ENCODE results near the gene LAMC3.

LAMC3 gene

DNA sequence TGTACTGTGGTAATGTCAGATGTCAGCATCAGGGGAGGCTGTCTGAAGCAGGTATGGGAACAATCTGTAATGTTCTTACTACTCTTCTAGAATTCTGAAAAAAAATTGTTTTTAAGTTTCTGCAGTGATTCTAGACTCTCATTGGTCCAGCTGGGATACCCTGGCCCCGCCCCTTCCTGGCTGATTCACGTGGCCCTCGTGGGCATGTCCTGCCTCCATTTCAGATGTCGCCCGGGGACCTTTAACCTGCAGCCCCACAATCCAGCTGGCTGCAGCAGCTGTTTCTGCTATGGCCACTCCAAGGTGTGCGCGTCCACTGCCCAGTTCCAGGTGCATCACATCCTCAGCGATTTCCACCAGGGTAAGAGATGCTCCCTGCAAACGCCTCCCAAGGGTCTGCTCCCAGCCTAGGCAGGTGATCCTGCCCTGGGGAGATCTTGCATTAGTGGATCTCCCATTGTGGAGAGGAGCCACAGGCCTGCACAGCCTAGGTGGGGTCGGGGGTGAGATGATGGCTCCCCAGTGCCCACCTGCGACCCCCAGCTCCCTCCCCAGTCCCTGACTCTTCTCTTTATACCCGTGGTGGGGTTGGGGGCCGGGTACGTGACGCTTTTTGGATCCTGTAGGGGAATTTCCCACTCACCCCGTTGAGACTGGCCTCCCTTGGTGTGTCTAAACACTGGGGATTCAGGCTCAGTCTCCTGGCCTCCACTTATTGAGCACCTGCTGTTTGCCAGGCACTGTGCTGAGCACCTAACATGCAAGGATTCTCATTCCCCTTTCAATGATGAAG lies 36.5 kb downstream of the LAMC3 start:
- DNase-seq (ENCODE audit: low read depth) = no peak

DNA sequence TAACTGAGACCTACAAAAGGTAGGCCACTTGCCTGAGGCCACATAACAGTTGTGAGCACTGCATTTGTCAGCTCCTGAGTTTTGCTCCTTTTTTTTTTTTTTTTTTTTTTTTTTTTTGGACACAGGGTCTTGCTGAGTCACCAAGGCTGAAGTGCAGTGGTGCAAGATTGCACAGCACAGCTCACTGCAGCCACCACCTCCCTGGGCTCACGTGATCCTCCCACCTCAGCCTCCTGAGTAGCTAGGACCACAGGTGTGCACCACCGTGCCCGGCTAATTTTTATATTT lies 37.1 kb downstream of the LAMC3 start:
- no peak for DNase-seq (ENCODE audit: low read depth)

DNA sequence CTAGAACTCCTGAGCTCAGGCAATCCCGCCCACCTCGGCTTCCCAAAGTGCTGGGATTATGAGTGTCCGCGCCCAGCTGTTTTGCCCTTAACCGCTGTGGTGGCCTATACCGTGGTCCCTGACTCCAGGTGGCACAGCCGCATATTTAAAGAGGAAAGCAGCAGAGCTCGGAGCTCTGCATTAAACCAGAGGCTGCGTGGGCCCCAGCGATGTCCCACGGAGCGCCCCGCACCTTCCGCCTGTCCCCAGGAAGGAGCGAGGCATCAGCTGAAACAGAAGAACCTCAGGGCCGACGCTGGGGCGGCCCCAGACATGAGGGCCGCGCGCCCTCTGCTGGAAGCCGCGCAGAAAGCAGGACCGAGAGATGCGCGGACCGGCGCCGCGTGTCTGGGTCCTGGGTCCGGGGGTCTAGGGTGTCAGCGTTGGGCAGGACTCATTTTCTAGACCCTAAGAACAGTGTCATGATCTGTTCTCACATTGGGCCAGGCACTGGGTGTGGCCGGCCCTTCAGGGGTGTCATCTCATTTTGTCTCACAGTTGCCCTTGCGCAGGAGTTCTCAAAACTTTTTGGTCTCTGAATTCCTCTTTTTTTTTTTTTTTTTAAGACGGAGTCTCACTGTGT lies 37.7 kb downstream of the LAMC3 start:
- no peak for DNase-seq (ENCODE audit: low read depth)

DNA sequence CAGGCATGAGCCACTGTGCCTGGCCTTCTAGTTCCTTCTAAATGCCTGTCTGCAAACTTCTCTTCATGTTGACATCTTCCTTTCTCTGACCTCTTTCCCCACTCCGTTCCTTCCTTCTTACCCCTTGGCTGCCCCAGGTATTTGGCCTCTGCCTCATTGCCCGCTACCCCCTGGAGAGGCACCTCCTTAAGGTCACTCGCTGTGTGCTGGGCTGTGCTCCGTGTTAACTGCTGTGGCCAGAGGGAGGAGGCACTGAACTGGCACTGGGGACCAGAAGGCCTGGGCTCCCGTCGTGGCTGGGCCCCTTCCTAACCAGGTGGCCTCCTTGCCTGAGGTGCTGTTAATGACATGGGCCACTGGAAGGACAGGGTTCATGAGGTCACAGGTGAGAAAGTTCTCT lies 39.4 kb downstream of the LAMC3 start:
- DNase-seq (ENCODE audit: low read depth) = no peak

DNA sequence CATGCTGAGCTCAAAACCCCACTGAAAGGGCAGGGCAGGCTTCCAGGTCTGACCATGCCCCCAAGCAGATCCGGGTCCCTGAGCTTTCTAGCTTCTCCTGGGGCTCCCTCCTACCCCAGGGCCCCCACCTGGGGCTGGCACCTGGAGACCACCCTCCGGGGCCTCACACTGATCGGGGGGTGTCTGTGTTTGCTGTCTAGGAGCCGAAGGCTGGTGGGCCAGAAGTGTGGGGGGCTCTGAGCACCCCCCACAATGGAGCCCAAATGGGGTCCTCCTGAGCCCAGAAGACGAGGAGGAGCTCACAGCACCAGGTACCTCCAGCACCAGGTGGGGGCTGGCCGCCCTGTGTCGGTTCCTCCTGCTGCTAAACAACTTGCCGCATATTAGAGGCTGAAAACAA lies 39.8 kb downstream of the LAMC3 start:
- DNase-seq (ENCODE audit: low read depth) = no peak

DNA sequence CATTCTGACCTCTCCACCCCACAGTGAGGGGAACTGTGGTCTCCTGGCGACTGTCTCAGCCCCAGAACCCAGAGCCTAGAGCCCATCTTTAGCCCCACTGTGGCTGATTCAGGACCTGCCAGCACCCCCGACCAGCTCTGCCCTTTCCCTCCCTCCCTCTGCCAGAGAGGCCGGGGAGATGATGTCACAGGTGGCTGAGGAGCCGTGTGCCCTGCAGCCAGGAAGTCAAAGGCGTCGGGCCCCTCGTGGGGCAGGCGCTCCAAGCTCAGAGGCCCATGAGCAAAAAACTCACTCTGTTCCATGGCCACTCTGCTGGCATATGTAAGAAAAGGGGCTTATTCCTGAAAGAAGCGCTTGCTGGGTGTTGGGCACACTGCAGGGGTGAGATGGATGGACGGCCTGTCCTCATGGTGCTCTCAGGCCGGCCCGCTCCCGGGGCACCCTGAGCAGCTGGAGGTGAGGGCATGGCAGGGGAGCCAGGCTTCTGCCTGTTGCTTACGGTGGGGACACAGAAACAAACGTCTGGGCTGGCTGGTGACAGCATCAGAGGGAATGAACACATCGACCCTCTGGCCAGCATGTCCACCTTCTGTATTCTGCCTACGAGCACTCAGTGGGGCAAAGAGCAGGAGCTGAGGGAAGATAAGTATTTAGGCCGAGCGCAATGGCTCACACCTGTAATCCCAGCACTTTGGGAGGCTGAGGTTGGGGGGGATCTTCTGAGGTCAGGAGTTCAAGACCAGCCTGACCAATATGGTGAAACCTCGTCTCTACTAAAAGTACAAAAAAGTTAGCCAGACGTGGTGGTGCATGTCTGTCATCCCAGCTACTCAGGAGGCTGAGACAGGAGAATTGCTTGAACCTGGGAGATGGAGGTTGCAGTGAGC lies 41.1 kb downstream of the LAMC3 start:
- DNase-seq (ENCODE audit: low read depth) = no peak

DNA sequence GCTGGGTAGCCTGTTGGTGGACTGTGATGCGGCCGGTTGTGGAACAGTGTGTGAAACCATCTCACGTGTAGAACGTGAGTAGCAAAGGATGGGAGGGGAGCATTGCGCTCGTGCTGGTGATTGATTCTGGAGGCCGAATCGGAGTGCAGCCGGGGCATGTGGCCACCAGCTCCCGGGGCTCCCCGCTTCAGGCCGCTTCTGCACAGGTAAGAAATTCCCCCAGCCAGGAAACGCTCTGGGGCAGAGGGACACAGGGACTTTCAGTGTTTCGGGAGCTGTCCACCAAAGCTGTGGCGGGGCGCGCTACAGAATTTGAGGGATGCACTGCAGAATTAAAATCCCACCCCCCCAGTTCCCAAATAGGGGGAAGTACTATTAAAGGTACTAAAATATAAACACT lies 41.9 kb downstream of the LAMC3 start:
- DNase-seq (ENCODE audit: low read depth) = no peak

DNA sequence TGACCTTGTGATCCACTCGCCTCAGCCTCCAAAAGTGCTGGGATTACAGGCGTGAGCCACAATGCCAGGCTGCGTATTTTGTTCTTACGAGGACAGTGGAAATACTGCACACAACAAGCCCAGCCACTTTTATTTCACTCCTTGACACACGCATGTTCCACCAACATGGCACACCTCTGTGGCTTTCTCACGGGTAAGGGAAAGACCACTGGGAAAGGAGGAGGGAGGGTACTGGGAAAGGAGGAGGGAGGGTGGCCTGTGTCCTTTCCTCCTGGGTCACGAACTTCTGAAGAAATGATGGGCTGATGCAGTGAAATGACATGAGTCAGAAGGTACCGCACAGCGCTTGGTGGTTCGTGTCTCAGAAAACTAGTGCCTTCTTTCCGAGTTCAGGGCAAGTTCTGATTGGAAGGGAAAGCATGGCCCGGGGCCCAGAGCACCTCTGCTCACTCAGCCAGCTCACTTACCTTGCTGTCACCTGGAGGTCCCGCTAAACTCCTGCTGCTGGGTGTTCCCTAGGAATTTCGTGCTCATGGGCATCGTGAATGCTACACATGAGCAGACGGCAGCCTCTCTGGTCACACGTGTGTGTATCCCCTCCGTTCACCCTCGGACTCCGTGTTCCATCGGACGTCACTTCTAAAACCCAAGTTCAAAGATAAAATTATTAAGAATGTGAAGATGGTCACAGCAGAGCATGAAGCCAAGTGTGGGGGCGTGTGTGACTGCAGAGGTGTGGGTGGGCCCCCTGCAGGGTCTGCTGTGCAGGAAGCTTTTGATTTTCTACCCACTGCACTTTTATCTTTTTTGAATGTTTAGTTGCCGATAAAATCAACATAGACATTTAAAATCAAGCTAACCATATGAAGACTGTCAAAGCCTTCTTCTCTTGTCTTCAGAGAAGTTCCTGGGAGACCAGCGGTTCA lies 42.9 kb downstream of the LAMC3 start:
- no peak for DNase-seq (ENCODE audit: low read depth)

DNA sequence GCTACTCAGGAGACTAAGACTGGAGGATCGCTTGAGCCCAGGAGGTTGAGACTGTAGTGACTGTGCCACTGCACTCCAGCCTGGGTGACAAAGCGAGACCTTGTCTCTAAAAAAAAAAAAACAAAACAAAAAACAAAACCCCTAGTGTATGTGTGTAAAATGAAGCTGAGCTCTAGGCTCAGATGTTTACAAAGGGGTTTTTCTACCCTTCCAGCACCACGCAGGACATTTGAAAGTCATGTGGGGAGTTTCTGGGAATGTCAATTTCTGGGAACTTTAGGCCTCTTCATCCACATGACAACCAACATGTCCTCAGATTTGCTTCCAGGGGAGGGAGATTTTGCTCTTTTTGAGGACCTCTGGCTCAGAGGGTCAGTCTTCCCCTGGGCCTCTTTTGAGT lies 44.9 kb downstream of the LAMC3 start:
- no peak for DNase-seq (ENCODE audit: low read depth)

DNA sequence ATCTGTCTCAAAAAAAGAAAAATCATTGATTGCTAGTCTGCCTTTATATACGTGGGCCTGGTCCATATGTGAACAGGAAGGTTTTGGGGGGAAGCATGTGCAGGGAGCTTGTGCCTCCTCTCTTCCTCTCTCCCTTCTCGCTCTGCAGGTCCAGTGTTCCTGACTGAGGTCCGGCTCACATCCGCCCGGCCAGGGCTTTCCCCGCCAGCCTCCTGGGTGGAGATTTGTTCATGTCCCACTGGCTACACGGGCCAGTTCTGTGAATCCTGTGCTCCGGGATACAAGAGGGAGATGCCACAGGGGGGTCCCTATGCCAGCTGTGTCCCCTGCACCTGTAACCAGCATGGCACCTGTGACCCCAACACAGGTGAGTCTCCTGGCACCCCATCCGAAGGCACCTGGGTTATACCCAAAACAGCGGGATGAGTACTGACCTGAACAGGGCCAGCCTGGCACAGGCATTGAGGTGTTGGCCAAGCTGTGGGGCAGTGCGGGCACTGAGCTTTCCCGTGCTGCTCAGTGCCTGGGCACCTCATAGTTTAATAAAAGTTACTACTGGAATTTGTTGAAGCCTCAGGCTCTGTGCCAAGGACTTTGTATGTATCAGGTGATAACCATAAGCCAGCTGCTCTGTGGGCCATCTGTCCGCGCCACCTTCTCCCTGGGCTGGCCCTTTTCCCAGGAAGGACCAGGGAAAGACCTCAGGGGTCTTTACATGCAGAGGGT lies 48.0 kb downstream of the LAMC3 start:
- no peak for DNase-seq (ENCODE audit: low read depth)

DNA sequence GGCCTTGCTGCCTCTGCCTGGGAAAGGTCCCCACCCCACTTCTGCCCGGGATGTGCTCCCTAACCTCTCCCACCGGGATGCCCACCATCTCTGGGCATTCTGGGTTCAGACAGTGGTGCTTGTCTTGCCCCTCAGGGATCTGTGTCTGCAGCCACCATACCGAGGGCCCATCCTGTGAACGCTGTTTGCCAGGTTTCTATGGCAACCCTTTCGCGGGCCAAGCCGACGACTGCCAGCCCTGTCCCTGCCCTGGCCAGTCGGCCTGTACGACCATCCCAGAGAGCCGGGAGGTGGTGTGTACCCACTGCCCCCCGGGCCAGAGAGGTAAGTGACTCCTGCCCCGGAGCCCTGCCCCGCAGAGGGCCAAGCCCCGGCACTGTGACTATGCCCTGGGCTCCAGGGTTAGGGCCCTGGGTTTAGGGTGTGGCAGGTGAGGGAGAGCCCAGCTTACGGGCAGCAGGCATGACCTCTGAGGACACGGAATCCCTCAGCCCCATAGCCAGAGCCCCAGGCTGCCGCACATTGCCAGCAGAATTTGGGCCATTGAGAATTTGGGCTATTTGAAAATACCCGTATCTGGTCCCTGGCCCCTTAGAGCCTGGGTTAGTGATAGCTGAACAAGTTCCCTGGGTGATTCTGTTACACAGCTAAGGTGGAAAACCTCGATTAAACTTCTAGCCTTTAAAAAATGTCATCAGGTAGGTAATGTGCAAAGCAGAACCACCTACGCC lies 52.1 kb downstream of the LAMC3 start:
- no peak for DNase-seq (ENCODE audit: low read depth)

DNA sequence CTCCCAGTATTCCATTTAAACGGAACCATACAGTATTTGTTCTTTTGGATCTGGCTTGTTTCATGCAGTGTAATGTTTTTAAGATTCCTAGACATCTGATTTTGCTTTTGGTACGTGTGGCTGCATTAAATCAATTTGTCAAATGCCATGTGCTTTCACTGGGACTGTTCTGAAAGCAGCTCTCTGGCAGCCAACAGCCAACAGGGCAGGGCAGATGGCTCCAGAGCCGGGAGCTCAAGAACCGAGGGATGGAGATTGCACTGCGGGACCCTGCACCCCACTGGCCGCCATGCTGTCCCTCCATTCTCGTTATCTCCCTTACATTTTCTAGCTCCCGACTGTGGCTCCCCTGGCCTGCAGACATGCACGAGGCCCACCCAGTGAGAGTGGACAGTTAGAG lies 54.0 kb downstream of the LAMC3 start:
- no peak for DNase-seq (ENCODE audit: low read depth)

DNA sequence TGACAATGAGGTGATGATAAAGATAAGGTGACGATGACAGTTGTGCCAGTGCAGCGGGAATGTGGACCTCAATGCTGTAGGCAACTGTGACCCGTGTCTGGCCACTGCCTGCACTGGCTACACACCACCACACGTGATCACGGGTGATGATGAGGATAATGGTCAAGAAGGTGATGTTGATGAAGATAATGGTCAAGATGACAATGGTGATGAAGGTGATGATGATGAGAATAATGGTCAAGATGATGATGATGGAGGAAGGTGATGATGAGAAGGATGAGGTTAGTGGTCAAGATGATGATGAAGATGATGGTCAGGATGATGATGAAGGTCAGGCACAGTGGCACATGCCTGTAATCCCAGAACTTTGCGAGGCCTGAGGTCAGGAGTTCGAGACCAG lies 56.6 kb downstream of the LAMC3 start:
- DNase-seq (ENCODE audit: low read depth) = no peak

DNA sequence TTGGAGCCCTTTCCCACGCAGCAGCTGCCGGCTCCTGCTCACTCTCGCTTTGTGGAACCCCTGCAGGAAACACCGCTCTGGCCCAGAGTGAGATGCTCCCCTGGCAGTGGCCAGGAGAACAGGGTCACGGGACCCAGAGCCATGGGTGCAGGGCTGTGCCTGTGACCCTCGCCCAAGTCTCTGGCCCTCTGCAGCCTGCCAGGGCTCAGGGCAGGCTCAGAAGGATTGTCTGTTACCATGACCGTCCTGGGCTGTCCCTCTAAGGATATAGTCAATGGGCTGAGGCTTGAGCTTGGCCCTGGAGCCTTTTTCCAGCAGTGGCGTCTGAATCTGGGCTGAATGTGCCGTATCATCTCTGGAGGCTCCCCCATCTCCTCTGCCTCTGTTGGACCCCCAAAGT lies 58.7 kb downstream of the LAMC3 start:
- DNase-seq (ENCODE audit: low read depth) = no peak

DNA sequence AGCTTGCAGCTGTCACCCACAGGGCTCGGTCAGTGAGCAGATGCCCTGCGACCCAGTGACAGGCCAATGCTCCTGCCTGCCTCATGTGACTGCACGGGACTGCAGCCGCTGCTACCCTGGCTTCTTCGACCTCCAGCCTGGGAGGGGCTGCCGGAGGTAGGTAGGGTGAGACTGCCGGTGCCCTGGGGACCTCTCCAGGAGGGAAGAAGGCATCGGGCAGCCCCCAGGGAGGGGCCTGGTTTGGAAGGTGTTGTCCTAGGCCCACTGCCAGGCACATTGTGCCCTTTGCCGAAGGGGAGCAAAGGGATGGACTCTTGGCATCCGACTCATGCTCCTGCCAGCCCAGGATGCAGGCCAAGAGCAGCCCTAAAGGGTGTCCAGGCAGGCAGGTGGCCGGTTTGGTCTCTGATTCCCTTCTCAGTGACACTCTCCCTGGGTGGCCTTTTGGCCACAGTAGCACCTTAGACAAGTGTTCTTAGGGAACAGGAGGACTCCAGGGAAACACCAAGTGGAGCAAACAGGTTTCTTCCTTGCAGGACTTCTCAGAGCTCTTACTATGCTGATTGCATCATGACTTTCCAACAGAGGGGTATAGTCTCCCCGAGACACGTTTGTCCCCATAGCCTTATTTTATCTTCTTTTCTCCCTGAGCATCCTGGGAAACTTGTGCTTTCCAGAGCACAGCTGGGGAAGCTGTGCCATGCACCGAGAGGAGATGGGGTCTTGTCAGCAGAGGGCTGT lies 59.3 kb downstream of the LAMC3 start:
- DNase-seq (ENCODE audit: low read depth) = no peak

DNA sequence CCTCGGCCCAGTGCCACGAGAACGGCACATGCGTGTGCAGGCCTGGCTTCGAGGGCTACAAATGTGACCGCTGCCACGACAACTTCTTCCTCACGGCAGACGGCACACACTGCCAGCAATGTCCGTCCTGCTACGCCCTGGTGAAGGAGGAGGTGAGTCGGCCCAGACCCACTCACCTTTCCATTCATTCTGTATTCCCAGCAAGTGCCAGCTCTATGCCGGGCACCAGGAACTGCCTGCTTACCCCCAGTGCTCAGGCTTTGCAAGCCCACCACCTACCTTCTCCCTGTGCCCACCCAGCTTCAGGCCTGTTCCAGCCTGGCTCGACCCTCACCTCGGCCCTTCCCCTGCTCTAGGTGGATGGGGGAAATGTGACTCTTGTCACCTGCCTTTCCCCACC lies 60.7 kb downstream of the LAMC3 start:
- DNase-seq (ENCODE audit: low read depth) = no peak

DNA sequence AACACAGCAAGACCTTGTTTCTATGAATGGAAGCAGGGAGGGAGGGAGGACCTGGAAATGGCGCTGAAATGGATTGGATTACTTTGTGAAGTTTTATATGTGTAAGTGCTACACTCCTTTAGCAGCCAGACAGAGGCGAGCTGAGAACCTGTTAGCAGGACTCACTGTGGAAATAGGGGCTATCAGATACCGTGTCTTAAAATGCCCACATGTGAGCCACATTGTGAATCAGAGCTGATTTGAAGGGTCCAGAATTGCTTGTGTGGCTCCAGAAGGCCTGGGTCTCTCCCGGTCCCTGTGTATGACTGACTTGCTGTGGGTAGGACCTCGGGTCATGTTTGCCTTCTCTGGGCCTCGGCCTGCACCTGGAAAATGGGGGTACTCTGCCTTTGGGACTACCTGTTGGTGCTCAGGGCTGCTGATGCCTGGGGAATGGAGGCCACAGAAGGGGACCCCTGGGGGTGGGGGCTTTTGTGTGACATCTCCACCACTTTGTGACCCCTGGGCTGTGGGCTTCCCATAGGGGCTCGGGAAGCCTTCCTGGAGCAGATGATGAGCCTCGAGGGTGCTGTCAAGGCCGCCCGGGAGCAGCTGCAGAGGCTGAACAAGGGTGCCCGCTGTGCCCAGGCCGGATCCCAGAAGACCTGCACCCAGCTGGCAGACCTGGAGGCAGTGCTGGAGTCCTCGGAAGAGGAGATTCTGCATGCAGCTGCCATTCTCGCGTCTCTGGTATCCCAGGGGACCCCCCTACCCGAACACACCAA lies 63.3 kb downstream of the LAMC3 start:
- no peak for DNase-seq (ENCODE audit: low read depth)

DNA sequence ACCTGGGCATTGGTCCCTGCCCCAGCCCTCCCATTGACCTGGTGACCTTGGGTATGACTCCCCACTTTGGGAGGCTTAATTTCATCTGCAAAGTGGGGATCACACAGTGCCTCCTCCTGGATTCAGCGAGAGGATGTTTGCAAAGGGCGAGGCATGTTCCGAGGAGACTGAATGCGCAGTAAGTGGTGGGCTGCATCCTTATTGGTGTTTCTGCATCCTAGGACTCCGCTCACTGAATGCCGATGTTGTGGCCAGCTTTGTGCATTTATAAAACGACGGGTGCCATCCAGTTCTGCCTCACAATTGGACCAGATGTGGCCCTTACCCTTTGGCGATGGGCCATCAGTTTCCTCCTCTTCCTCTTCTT lies 63.9 kb downstream of the LAMC3 start:
- no peak for DNase-seq (ENCODE audit: low read depth)
